Neural cell (in vitro differentiated cells): ENCODE results near the gene MARK3. TPM values are rescaled to one million over a fixed set of nuclear protein-coding genes. Genes with fewer than 3 reads are reported as not detected.

Experiments
- H2AFZ ChIP-seq: fragments of 200-600, 300-800 bp; sonication (generic), shearing (Covaris generic); 2 replicates; pipeline ENCODE4 v1.6.0; 2014; ENCODE audit warnings: low read depth, mild to moderate bottlenecking, antibody characterized with exemption, low read length, moderate library complexity
- H3F3A ChIP-seq: fragments of 200-600 bp; shearing (Covaris generic); 2 replicates; pipeline ENCODE4 v1.6.1; 2016; ENCODE audit warnings: mild to moderate bottlenecking, moderate library complexity, mixed read lengths, antibody characterized with exemption, low read length; ENCODE audit not compliant: insufficient read depth, poor library complexity, severe bottlenecking
- H3K27ac ChIP-seq: fragments of 200-600, 300-800 bp; sonication (generic), shearing (Covaris generic); 2 replicates; pipeline ENCODE4 v1.5.1; 2014; ENCODE audit warnings: mild to moderate bottlenecking, low read length, moderate library complexity
- H3K27me3 ChIP-seq: fragments of 300-800, 200-600 bp; sonication (generic), shearing (Covaris generic); 2 replicates; pipeline ENCODE4 v1.6.0; 2014; ENCODE audit warnings: mild to moderate bottlenecking, low read depth, low read length, moderate library complexity; ENCODE audit not compliant: insufficient read depth
- H3K36me3 ChIP-seq: fragments of 300-800, 200-600 bp; sonication (generic), shearing (Covaris generic); 2 replicates; pipeline ENCODE4 v1.5.1; 2014; ENCODE audit warnings: mild to moderate bottlenecking, antibody characterized with exemption, low read length, moderate library complexity; ENCODE audit not compliant: insufficient read depth
- H3K4me2 ChIP-seq: fragments of 300-800, 200-600 bp; sonication (generic), shearing (Covaris generic); 2 replicates; pipeline ENCODE4 v1.6.0; 2014; ENCODE audit warnings: mild to moderate bottlenecking, low read length
- H3K4me3 ChIP-seq: fragments of 300-800, 200-600 bp; sonication (generic), shearing (Covaris generic); 2 replicates; pipeline ENCODE4 v1.5.1; 2014; ENCODE audit warnings: mild to moderate bottlenecking, low read length, moderate library complexity
- H3K79me2 ChIP-seq: fragments of 200-600 bp; shearing (Covaris generic); replicated peaks from 2 replicates; pipeline ENCODE4 v1.6.0; 2014; ENCODE audit warnings: mild to moderate bottlenecking, low read length, moderate library complexity; ENCODE audit not compliant: insufficient read depth
- H3K9ac ChIP-seq: fragments of 300-800, 200-600 bp; sonication (generic), shearing (Covaris generic); 2 replicates; pipeline ENCODE4 v1.6.1; 2016; ENCODE audit warnings: mild to moderate bottlenecking, low read length, mixed read lengths
- H3K9me2 ChIP-seq: fragments of 200-600 bp; shearing (Covaris generic); 2 replicates; pipeline ENCODE4 v1.6.1; 2016; ENCODE audit warnings: mild to moderate bottlenecking, low read length, mixed read lengths; ENCODE audit not compliant: insufficient read depth
- H3K9me3 ChIP-seq: fragments of 200-600, 300-800 bp; sonication (generic), shearing (Covaris generic); 2 replicates; pipeline ENCODE4 v1.6.1; 2016; ENCODE audit warnings: mild to moderate bottlenecking, mixed run types, low read length, moderate library complexity, mixed read lengths
- H4K20me1 ChIP-seq: fragments of 200-600 bp; shearing (Covaris generic); 2 replicates; pipeline ENCODE4 v1.6.1; 2016; ENCODE audit warnings: mild to moderate bottlenecking, mixed run types; ENCODE audit not compliant: insufficient read depth
- EP300 ChIP-seq: fragments of 450-650 bp; conservative IDR thresholded peaks from 2 replicates; pipeline ENCODE4 v1.6.1; 2014; ENCODE audit warnings: antibody characterized with exemption, mild to moderate bottlenecking, moderate library complexity; ENCODE audit not compliant: poor library complexity, severe bottlenecking
- EZH2 ChIP-seq: fragments of 200-600, 300-800 bp; shearing (Covaris generic), sonication (generic); IDR thresholded peaks from 2 replicates; pipeline ENCODE4 v1.6.1; 2014; ENCODE audit warnings: antibody characterized with exemption, low read length, borderline replicate concordance, mild to moderate bottlenecking; ENCODE audit not compliant: insufficient read depth, poor library complexity, severe bottlenecking
- MXI1 ChIP-seq: fragments of 450-650 bp; conservative IDR thresholded peaks from 2 replicates; pipeline ENCODE4 v1.6.1; 2014; ENCODE audit warnings: antibody characterized with exemption, mild to moderate bottlenecking; ENCODE audit not compliant: poor library complexity, severe bottlenecking
- POLR2AphosphoS5 ChIP-seq: IDR thresholded peaks from 2 replicates; pipeline ENCODE4 v1.6.1; 2012
- RAD21 ChIP-seq: fragments of 450-650 bp; conservative IDR thresholded peaks from 2 replicates; pipeline ENCODE4 v1.6.1; 2014; ENCODE audit warnings: antibody characterized with exemption, mild to moderate bottlenecking, moderate library complexity
- SMC3 ChIP-seq: fragments of 450-650 bp; conservative IDR thresholded peaks from 2 replicates; pipeline ENCODE4 v1.6.1; 2014; ENCODE audit warnings: antibody characterized with exemption, mild to moderate bottlenecking, moderate library complexity; ENCODE audit not compliant: poor library complexity
- TAF1 ChIP-seq: IDR thresholded peaks from 2 replicates; pipeline ENCODE4 v1.6.1; 2012; ENCODE audit warnings: low read depth
- polyA plus RNA-seq: library from polyadenylated mRNA; depleted of rRNA; stranded (reverse); fragments of >200 nt; gene quantifications from 2 replicates; pipeline ENCODE4 v1.2.3, GENCODE V29; 2014
- TF ChIP-seq, protein P1 (sequence below): IDR thresholded peaks from 2 replicates; pipeline ENCODE4 v1.6.1; 2012; ENCODE audit warnings: borderline replicate concordance
- TF ChIP-seq, protein P2 (sequence below): fragments of 450-650 bp; IDR thresholded peaks from 2 replicates; pipeline ENCODE4 v1.5.1; 2014; ENCODE audit warnings: antibody characterized with exemption, mild to moderate bottlenecking, moderate library complexity; ENCODE audit not compliant: poor library complexity, severe bottlenecking

MARK3 gene
- polyA plus RNA-seq, 1 donor from 2014 or later = 158 TPM

DNA sequence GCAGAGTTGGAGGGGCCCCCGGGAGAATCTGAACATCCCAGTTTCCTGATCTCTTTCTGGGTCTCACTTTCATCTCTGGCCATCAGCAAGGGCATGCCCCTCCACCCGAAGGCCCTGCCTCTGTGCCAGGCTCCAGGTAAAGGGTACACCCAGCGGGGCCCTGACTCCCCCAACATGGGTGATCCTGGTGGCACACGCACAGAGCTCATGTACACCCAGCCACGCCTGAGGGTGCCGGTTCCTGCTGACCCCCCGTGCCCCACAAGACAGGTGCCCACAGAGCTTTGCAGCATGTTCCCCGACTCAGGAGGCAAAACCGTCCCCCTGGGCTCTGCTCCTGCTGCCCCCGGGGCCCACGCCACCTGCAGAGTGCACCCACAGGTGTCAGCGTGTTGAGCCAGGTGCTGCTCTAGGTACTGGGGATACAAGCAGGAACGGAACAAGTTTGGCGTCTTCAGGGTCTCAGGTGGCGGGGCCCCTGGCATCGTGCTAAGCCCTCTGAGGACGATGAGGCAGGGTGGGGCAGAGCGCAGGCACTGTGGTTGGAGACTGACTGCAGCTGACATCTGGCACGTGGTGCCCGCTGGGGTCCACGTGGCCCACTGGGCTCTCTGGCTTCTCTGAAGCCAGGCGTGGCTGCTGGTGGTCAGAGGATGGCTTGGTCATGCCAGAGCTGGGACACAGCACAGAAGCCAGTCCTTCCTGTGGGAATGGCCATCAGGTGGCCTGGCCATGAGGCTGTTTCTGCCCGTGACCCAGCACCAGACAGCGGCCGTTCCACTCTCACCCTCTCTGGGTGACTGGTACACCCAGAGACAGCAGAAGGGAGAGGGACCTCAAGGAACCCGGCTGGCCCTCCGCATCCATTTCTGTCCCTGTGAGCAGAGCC, 163.5 kb downstream of the MARK3 start:
- TF ChIP-seq RAD21 (no peak), SMC3 (no peak), EP300 (no peak), POLR2AphosphoS5 (no peak), MXI1 (no peak), EZH2 (no peak)
- TF ChIP-seq, protein P1, sequence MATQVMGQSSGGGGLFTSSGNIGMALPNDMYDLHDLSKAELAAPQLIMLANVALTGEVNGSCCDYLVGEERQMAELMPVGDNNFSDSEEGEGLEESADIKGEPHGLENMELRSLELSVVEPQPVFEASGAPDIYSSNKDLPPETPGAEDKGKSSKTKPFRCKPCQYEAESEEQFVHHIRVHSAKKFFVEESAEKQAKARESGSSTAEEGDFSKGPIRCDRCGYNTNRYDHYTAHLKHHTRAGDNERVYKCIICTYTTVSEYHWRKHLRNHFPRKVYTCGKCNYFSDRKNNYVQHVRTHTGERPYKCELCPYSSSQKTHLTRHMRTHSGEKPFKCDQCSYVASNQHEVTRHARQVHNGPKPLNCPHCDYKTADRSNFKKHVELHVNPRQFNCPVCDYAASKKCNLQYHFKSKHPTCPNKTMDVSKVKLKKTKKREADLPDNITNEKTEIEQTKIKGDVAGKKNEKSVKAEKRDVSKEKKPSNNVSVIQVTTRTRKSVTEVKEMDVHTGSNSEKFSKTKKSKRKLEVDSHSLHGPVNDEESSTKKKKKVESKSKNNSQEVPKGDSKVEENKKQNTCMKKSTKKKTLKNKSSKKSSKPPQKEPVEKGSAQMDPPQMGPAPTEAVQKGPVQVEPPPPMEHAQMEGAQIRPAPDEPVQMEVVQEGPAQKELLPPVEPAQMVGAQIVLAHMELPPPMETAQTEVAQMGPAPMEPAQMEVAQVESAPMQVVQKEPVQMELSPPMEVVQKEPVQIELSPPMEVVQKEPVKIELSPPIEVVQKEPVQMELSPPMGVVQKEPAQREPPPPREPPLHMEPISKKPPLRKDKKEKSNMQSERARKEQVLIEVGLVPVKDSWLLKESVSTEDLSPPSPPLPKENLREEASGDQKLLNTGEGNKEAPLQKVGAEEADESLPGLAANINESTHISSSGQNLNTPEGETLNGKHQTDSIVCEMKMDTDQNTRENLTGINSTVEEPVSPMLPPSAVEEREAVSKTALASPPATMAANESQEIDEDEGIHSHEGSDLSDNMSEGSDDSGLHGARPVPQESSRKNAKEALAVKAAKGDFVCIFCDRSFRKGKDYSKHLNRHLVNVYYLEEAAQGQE = no peak
- TF ChIP-seq, protein P2, sequence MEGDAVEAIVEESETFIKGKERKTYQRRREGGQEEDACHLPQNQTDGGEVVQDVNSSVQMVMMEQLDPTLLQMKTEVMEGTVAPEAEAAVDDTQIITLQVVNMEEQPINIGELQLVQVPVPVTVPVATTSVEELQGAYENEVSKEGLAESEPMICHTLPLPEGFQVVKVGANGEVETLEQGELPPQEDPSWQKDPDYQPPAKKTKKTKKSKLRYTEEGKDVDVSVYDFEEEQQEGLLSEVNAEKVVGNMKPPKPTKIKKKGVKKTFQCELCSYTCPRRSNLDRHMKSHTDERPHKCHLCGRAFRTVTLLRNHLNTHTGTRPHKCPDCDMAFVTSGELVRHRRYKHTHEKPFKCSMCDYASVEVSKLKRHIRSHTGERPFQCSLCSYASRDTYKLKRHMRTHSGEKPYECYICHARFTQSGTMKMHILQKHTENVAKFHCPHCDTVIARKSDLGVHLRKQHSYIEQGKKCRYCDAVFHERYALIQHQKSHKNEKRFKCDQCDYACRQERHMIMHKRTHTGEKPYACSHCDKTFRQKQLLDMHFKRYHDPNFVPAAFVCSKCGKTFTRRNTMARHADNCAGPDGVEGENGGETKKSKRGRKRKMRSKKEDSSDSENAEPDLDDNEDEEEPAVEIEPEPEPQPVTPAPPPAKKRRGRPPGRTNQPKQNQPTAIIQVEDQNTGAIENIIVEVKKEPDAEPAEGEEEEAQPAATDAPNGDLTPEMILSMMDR = no peak
- H4K20me1 ChIP-seq = no peaks in the 10 kb centered on the region
- no peak overlapping the region for H3K4me3 ChIP-seq
- H3K27me3 ChIP-seq = no peaks in the 10 kb centered on the region
- no peaks in the 10 kb centered on the region for H3K9me3 ChIP-seq
- H3K9ac ChIP-seq = no peak overlapping the region
- H3K79me2 ChIP-seq = no peaks in the 10 kb centered on the region
- no peaks in the 10 kb centered on the region for H3K9me2 ChIP-seq
- H3K4me2 ChIP-seq = no peak overlapping the region
- no peaks in the 10 kb centered on the region for H3F3A ChIP-seq
- no peak overlapping the region for H2AFZ ChIP-seq
- no peak overlapping the region for H3K27ac ChIP-seq
- H3K36me3 ChIP-seq = no peaks in the 10 kb centered on the region

DNA sequence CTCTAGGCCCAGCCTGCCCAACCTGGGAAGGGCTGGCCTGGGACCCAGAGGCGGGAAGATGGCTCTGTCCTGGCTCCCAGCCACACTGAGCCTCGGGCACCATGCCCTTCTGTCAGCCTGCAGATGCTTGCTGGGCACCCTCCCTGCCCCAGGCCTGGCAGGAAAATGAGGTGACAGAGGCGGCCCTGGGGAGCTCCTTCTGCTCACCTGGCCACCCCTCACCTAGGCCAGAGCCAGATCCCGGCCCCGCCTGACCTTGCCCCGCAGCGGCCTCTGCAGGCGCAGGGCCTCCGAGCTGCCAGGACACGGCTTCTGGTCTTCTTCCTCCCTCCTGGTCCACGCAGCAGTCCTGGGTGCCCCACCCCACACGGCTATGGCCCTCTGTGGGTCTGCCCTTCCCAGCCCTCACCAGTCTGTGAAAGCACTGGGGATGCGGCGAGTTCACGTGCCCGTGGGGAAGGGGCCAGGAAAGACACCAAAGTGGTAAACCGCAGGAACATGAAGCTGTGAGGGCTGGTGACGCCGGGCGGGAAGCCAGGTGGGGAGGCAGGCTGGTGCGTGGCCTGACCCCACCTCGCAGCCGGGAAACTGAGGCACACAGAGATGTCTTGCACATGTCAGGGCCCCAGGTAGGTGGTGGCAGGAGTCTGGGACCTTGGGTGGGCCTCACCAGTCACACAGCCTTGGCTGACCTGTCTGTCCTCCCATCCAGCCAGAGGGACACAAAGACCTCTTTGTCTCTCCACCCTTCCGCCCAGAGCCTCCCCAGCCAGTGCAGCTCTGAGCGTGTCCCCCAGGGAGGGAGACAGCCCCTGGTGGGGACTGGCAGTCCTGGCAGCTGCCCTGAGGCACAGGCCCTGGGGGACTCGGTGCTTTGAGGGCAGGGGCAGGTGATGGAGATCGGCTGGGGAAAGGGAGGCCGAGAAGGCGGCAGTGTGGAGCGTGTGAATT, 164.4 kb downstream of the MARK3 start:
- no peak overlapping the region for H2AFZ ChIP-seq
- H3K4me3 ChIP-seq = no peak overlapping the region
- no peaks in the 10 kb centered on the region for H3K9me2 ChIP-seq
- H3K9me3 ChIP-seq = no peaks in the 10 kb centered on the region
- H3F3A ChIP-seq = no peaks in the 10 kb centered on the region
- H3K27me3 ChIP-seq = no peaks in the 10 kb centered on the region
- H4K20me1 ChIP-seq = no peaks in the 10 kb centered on the region
- H3K27ac ChIP-seq = no peak overlapping the region
- no peak overlapping the region for H3K4me2 ChIP-seq
- TF ChIP-seq EZH2 (no peak), EP300 (no peak), TAF1 (no peak), SMC3 (no peak), RAD21 (no peak), MXI1 (no peak), POLR2AphosphoS5 (no peak)
- TF ChIP-seq, protein P2 = no peak
- TF ChIP-seq, protein P1 = no peak
- no peak overlapping the region for H3K9ac ChIP-seq
- no peaks in the 10 kb centered on the region for H3K36me3 ChIP-seq
- no peaks in the 10 kb centered on the region for H3K79me2 ChIP-seq
